ENCODE measurements around the gene PCSK6.

Gene PCSK6

DNA sequence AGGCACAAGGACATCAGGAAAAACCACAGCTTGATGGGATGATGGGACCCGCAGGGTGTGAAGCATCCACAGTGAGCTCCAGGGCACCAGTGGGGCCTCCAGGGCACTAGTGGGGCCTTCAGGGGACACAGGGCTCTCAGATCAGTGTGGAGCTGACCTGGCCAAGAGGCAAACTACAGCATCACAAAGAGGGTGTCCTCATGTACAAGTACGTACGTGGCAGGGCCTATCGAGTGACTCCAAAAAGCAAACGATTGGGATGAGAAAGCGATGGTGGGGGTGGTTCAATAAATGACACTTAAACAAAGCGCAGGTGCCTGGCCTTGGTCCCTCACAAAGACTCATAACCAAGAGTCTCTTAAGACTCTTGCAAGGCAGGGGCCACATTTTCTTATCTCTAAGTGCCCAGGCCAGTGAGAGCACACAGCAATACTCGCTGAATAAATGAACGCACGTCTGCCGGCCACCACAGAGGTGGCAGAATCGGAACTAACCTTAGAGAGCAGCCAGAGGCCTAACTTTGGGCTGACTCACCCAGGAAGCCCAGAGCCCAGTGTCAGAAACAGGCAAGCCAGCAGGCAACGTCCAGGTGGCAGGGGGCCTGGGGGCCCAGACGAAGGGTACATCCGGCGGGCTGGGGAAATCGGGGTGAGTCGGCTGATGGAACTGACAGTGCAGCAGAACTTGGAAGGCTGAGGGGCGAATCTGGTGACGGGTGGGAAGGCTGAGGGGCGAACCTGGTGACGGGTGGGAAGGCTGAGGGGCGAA lies 8.7 kb downstream of the PCSK6 start:
- no peak overlapping the region for H3K27ac ChIP-seq
- H3K27me3 ChIP-seq: peaks cover 0 to 12% of the 10 kb centered on the region in 2 donors
- H3K9me3 ChIP-seq: no peaks in the 10 kb centered on the region
- TF ChIP-seq, protein P1, sequence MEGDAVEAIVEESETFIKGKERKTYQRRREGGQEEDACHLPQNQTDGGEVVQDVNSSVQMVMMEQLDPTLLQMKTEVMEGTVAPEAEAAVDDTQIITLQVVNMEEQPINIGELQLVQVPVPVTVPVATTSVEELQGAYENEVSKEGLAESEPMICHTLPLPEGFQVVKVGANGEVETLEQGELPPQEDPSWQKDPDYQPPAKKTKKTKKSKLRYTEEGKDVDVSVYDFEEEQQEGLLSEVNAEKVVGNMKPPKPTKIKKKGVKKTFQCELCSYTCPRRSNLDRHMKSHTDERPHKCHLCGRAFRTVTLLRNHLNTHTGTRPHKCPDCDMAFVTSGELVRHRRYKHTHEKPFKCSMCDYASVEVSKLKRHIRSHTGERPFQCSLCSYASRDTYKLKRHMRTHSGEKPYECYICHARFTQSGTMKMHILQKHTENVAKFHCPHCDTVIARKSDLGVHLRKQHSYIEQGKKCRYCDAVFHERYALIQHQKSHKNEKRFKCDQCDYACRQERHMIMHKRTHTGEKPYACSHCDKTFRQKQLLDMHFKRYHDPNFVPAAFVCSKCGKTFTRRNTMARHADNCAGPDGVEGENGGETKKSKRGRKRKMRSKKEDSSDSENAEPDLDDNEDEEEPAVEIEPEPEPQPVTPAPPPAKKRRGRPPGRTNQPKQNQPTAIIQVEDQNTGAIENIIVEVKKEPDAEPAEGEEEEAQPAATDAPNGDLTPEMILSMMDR (IDR thresholded peaks at IDR 0.05): no peak
- intact Hi-C loops (cut with DNase I; ENCODE audit: low total_unique reads): no loop called here
- no peak overlapping the region for H3K4me3 ChIP-seq
- no peaks in the 10 kb centered on the region for H3K4me1 ChIP-seq
- DNase-seq: no peak
- H3K36me3 ChIP-seq: no peaks in the 10 kb centered on the region

DNA sequence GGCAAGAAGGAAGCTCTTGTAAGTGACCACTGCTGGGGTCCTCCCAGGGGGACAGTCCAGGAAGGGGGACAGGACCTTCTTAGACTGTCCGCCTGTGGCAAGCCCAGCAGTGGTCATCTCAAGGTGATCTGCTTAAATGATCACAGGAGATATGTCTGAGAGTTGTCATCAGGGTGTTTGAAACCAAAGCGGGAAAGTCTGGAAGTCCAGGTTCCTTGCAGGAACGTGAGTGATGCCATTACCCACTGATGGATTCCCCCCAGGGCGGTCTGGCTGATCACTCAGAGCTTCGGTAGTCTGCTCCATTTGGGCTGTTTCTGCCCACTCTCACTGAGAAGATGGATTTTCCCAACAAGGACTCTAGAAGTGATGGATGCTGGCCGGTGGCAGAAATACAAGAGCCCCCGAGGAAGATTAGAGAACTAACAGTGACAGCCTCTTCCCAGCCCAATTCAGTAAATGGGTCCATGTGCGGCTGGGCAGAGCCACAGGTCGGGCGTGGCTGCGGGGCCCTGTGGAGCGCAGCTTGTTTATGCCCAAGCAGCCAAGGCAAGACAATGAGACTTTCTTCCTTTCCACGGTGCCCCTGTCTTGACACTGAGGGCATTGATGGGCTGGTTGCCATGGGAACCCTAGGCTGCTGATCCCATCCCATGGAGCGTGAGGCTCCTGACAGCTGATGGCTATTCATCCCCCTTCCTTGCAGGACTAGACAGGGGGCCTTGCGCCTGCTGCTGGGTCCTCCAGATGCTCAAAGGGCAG lies 9.5 kb downstream of the PCSK6 start:
- no peak for DNase-seq
- no peaks in the 10 kb centered on the region for H3K36me3 ChIP-seq
- H3K9me3 ChIP-seq: no peaks in the 10 kb centered on the region
- intact Hi-C loops (cut with DNase I; ENCODE audit: low total_unique reads): no loop called here
- peaks cover 0 to 12% of the 10 kb centered on the region in 2 donors for H3K27me3 ChIP-seq
- H3K4me1 ChIP-seq: no peaks in the 10 kb centered on the region
- no peak overlapping the region for H3K27ac ChIP-seq
- TF ChIP-seq, protein P1 (IDR thresholded peaks at IDR 0.05): no peak
- H3K4me3 ChIP-seq: no peak overlapping the region

DNA sequence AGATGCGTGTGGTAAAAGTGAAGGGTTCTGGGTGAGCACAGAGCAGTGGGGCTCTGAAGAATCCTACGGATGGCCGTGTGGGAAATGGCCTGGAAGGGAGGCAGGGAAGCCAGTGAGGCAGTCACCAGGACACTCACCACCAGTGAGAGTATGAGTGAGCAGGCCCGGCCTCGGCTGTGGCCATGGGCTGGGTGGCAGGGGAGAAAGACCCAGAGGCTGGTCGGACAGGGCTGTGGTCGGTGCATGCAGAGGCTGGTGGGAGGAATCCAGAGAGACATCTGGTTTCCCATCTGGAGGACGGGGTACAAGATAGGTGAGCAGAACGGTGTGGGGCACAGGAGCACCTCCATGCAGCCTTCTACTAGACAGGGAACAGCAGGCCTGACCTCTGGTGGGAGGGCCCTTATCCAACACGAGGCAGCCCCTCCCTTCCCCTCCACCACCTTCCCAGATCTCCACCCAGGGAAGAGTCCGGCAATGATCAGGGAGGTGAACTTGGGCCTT lies 10.1 kb downstream of the PCSK6 start:
- Histone ChIP-seq H3K4me3 (no peak overlapping the region), H3K4me1 (no peaks in the 10 kb centered on the region), H3K9me3 (no peaks in the 10 kb centered on the region), H3K27me3 (peaks cover 0 to 12% of the 10 kb centered on the region in 2 donors), H3K27ac (no peak overlapping the region), H3K36me3 (no peaks in the 10 kb centered on the region)
- intact Hi-C loops (cut with DNase I; ENCODE audit: low total_unique reads): no loop called here
- DNase-seq: no peak
- TF ChIP-seq, protein P1 (IDR thresholded peaks at IDR 0.05): no peak

DNA sequence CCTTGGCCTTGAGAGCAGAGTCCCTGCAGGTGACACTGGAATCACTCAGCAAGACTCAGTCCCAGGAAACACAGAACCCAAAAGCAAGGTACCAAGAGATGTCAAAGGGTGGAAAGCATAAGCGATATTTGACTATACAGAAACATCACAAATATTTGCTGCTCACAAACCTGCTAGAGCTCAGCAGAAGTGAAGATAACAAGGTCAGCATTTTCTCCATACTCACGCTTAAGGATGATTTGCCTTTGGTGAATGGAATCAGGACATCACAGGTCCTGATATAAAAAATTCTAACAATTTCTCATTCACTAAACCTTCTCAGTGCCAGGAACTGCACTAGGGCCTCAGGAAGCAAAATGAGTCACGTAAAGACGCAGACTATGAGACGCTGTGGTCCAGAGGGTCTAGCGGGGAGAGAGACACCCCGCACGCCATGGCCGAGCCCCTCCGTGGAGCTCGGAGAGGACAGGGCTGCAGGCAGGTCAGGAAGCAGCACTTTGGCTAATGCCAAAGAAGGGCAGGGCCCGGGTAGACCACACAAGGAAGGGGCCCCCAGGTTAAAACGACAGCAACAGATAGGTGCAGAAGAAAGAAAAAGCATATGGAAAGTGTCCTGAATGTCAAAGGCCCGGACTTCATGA lies 10.7 kb downstream of the PCSK6 start:
- no peaks in the 10 kb centered on the region for H3K4me1 ChIP-seq
- no peak overlapping the region for H3K27ac ChIP-seq
- TF ChIP-seq, protein P1 (IDR thresholded peaks at IDR 0.05): no peak

DNA sequence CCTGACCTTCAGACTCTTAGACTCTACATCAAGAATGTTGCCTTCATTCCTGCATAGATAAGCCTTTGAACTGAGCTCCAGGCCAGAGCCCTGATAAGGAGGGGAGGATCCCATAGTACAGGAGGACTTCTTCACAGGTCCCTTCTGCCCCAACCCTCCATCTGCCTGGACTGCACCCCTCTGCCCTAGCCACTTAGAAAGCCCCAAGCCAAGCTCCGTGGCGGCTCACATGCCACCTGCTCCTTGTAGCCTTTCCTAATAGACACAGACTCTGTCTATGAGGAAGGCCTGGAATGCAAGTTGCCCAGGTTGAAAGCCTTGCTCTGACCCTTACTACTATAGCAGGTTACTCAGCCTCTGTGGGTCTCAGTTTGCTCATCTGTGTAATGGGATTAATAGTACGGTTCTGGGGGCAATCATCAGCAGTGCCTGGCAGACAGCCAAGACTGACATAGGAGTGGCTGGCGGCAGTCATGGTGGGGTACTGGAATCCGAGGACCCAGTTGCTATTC lies 11.6 kb downstream of the PCSK6 start:
- no peak overlapping the region for H3K4me3 ChIP-seq
- DNase-seq: no peak
- H3K9me3 ChIP-seq: no peaks in the 10 kb centered on the region
- TF ChIP-seq, protein P1 (IDR thresholded peaks at IDR 0.05): no peak
- H3K27me3 ChIP-seq: peaks cover 0 to 12% of the 10 kb centered on the region in 2 donors
- intact Hi-C loops (cut with DNase I; ENCODE audit: low total_unique reads): no loop called here
- no peaks in the 10 kb centered on the region for H3K4me1 ChIP-seq
- no peaks in the 10 kb centered on the region for H3K36me3 ChIP-seq
- no peak overlapping the region for H3K27ac ChIP-seq

More for the DNA sequence above, 10.7 kb downstream of the PCSK6 start:
- no peaks in the 10 kb centered on the region for H3K36me3 ChIP-seq
- DNase-seq: no peak
- peaks cover 0 to 12% of the 10 kb centered on the region in 2 donors for H3K27me3 ChIP-seq
- no peaks in the 10 kb centered on the region for H3K9me3 ChIP-seq
- intact Hi-C loops (cut with DNase I; ENCODE audit: low total_unique reads): no loop called here
- H3K4me3 ChIP-seq: no peak overlapping the region
